ENCODE data around the gene PHF2.

PHF2 gene

DNA sequence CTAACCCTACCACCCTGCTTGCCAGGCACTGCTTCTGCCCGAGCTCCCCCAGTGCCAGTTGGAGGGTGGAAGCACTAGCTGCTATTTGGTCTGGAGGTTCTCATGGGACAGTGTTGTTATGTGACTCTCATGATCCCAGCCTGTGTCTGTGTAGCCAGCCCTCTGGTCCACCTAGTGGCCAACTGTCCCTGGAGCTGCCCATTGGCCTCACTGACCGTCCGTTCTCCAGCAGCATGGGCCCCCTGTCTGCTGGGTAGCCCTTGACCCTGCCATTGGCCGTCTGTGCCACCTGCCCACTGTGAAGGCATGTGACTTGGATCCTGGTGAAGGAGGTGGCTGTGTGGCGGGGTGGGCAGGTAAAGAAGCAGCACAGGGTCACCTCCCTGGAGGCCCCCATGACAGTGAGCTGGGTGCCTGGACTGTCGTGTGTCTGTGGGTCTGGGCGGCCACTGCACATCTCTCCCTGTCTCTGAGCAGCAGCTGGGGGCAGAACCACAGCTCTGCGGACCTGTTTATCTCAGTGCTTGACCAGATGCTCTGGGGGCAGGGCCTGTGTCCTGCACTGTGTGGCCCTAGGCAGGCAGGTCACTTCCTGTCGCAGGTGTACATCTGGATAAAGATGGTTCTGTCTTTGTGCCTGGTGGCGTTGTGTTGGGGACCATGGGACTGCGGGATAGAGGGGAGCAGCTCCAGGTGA is 11.4 kb downstream of the PHF2 start:
- no peak for DNase-seq

DNA sequence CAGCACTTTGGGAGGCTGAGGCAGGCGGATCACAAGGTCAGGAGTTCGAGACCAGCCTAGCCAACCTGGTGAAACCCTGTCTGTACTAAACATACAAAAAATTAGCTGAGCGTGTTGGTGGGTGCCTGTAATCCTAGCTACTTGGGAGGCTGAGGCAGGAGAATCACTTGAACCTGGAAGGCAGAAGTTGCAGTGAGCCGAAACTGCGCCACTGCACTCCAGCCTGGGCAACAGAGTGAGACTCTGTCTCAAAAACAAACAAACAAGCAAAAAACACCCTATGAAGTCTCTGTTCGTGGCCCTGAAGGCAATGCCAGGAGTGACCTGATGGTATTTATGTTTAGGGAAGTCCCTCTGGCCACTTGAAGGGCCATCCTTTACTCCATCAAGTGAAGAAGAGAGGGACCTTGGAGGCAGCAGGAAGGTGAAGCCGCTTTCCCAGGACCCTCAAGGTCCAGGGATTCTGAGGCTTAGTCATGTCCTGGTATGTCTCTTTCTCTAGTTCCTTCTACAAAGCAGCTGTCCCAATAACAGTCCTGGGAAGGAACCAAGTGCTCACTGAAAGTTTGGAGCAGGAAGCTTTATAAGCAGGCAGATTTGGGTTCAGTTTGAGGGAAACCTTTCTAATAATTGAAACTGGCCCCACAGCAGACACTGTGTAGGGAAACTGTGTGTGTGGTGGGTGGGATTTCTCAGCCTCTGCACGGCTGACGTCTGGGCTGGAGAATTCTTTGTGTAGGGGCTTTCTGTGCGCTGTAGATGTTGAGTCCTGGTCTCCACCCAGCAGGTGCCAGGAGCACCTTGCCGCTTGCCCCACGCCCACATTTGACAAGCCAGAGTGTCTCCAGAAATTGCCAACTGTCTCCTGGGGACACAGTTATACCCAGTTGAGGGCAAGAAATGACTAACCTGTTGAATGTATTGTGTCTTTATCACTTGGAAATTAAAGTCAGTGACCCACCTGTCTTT is 12.5 kb downstream of the PHF2 start:
- DNase-seq = no peak

GRCh38 chr9:93589688-93590087 is 13.3 kb downstream of the PHF2 start:
- no peak for DNase-seq

GRCh38 chr9:93590609-93591234 is 14.3 kb downstream of the PHF2 start:
- DNase-seq = no peak

GRCh38 chr9:93591301-93592007 is 15.1 kb downstream of the PHF2 start:
- no peak for DNase-seq

DNA sequence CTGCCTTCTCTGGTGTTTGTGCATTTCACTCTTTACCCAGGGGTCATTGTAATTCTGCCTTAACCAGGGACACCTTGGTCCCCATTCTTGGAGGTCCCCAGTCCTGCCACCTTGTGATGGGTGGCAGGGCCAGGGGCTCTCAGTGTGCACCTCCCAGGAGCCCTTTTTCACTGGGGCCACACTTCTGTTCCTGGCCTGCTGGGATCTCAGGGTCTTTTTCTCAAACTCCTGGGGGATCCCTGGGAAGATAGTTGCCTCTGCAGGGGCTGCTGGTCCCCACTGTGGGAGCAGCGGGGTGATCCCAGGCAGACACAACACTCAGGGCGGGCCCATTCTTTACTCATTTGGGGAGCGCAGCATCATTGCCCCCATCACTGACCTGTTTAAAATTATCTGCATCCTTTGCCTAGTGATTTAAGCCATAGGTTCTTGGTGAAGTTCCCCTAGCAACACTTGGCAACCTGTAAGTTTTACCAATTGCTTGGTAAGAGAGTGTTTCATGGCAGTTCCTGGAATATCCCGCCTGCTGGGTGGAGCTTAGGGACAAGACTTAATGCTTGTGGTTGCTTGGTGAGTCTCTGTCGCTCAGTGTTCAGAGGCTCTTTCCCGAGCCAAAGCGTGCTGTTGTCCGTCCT is 15.7 kb downstream of the PHF2 start:
- no peak for DNase-seq

DNA sequence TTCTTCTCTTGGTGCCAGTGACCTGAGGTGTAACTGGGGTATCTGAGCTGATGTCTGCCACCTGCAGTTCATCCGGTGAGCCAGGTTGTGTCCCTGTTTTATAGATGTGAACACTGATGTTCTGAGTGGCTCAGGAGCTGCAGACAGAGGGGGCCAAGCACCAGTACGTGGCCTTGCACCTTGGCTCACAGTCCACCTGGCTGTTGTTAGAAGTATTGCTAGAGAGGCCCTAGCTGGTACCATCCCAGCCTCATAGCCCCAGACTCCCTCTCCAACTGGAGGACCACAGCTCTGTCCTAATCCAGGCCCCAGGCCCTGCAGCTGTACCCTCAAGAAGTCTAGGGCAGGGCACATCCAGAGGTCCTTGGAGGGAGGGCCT is 16.2 kb downstream of the PHF2 start:
- no peak for DNase-seq

DNA sequence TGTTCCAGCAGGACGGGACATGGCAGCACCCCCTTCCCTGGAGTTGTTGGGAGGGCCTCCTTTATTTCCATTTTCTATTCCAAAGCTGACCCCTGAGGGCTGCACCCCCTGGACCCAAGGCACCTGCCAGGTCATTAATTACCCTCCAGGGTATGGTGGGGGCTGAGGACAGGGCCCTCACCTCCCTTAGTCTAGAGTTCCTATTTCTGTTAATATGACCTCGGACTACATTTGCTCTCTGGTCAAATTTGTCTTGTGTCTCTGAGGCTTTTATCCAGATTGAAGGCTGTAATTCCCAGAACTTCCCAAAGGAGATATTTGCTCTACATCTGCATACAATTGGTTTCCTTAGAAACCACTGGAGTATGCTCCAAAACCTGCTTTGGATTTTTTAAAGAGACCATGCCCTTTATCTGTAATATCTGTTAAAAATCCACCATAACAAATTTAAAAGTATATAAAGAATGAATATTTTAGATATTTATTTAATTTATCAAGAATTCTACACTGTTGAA is 16.8 kb downstream of the PHF2 start:
- DNase-seq = no peak

- no peak for DNase-seq
Observed at GRCh38 chr9:93594041-93594756, 17.8 kb downstream of the PHF2 start.

GRCh38 chr9:93595461-93595860 is 19.1 kb downstream of the PHF2 start:
- no peak for DNase-seq

DNA sequence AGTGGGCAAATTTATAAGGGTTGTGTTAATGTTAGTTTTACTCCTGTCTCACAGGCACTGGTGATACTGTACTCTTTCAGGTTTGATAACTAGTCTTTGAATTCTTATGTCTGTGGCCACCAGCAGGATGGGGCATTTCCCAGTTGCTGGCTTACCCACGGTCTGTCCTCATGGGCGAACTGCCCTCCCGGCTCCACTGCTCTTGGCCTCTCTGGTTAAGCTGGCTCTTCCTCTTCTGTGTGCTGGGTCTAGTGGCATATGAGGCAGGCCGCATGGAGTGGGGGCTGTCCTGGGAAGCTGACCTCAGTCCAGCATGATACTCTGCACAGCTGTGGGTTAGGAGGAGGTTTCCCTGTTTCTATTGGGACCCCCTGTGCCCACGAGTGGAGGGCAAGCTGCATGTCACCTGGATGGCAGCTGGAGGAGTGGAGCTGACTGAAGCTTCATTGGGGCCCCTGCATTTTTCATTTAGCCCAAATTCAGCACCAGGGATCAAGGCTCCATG is 19.5 kb downstream of the PHF2 start:
- DNase-seq = no peak

DNA sequence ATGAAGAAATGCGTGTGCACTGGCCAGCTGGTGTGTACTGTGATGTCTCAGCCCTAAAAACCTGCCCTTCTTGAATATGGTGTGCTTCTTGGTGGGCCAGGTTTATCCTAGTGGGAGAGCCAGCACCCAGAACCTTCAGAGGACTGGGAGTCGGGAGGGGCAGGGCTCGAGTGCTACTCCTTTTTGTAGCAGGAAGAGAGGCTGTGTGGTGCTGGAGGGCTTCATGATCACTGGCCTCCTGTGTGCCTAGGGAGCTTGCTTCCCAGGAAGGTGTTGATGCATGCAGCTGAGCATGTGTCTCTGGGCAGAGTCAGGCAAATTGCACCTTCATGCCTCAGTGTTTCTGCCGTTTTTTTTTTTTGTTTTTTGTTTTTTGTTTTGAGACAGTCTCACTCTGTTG is 20.0 kb downstream of the PHF2 start:
- no peak for DNase-seq

GRCh38 chr9:93597142-93597706 is 20.8 kb downstream of the PHF2 start:
- no peak for DNase-seq

- no peak for DNase-seq
Observed at GRCh38 chr9:93597871-93598646, 21.7 kb downstream of the PHF2 start.

GRCh38 chr9:93598647-93599241 is 22.4 kb downstream of the PHF2 start:
- no peak for DNase-seq

DNA sequence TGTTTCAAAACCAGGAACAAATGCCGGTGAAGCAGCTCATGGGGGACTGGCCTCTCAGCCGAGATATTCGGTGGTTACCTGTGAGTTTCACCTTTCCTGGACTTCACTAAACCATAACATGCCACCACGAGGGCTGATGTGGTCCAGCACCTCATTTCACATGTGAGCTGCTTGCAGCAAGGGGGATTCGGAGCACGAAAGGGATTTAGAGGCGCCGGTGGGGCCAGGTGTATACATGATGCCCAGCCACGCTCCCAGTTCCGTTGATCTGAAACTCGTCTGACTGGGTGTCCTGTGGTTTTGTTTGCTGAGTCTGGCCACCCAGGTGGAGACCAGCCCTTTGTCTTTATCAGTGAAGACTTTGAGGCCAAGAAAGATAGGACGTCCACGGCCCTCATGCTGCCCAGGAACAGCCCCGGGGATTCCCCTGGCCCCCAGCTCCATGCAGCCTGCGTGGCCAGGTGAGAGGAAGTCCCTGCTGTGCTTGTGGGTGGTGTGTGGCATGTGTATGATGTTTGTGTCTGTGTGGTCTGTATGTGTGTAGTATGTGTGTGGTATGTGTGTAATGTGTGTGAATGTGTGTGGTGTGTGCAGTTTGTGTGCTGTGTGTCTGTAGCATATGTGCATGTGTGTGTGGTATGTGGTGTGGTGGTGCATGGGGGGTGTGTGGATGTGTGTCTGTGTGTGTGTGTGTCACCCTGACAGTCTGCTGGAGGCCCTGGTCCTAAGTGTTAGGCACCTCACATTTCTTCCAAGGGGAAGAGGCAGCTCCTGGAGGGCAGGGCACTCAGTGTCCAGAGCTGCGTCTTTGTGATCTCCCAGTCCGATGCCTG is 23.4 kb downstream of the PHF2 start:
- DNase-seq = no peak

GRCh38 chr9:93600504-93600903 is 24.1 kb downstream of the PHF2 start:
- no peak for DNase-seq

DNA sequence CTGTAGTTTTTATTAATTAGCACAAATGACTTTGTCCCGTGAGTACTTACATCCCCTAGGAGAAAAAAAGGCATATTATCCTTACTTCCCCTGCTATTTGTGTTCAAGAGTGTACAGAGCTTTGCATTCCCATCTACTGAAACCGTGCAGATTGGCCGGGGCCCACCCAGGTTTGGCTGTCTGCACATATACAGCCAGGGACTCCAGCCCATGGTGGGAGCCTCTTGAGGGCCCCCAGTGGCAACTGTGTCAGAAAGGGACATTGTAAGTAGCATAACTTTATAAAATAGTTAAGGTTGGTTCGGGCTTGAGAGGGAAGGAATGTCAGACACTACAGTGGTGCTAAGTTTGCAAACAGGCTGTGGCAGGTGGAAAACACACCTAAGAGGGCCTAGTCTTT is 24.7 kb downstream of the PHF2 start:
- DNase-seq = no peak

DNA sequence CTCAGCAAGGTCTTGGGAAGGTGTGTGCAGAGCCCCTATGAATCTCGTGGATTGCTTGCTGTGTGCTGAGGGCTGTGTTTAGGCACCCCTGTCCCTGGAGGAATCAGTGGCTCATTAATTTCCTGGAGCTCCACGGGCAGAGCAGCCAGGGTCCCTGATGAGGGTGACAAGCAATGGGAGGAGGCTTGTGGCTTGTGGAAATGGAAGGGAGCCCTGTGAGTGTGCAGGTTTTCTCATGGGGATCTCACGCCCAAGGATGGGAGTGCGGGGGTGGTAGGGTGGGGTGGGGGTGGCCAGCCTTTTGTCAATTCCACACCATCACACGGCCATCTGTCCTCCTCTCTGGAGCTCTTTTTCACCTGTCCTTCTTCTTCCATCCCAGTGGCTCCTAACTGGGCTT is 25.3 kb downstream of the PHF2 start:
- DNase-seq = no peak

Data from activated CD4-positive, alpha-beta T cell treated with anti-CD3 and anti-CD28 coated beads, Interleukin-2, Interleukin-6, amounts not matched to agents 100 ng/mL and 50 ng/mL, durations not matched to agents 16 hours and 8 hours (primary cell).